HG02678 (cell line): Measurements from ENCODE around the gene CIDEA.

ENCODE experiments used
- ATAC-seq: cut with Tn5 transposase; IDR thresholded peaks from one replicate; pipeline ENCODE4 v1.9.1; 2021; ENCODE audit warnings: mild to moderate bottlenecking, moderate library complexity; ENCODE audit not compliant: unreplicated experiment

Gene CIDEA

DNA sequence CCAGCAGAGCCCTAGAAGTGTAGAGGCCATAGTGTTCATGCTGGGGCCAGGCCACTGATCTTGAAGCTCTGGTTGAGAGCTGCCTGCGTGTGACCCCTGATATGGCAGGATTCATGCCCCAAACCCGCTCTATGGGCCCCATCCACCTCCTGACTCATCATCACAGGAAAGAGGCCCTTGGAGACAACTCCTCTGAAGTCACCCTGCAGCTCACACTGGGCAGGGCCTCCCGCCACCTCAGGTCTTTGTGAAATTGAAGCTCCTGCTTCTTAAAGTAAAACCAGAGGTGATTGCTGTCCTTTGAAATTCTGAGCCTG is 41.9 kb downstream of the CIDEA start:
- ATAC-seq = no peak

DNA sequence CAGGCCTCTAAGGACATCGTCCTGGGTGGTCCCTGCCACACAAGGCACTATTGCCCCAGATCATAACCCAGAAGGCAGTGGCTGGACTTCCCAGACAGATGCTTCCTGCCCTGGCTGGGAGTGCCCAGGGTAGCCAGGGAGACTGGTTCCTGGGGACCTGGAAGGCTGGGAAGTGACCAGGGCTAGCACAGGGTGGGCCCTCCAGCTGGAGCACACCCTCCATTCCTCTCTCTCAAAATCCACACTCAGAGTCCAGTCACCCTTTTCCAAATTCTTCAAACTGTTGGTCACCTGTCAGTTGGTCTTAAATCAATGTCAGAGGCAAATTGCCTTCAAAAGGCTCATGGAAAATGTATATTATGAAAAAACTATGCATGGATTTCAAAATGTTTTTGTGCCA is 42.3 kb downstream of the CIDEA start:
- no peak for ATAC-seq

DNA sequence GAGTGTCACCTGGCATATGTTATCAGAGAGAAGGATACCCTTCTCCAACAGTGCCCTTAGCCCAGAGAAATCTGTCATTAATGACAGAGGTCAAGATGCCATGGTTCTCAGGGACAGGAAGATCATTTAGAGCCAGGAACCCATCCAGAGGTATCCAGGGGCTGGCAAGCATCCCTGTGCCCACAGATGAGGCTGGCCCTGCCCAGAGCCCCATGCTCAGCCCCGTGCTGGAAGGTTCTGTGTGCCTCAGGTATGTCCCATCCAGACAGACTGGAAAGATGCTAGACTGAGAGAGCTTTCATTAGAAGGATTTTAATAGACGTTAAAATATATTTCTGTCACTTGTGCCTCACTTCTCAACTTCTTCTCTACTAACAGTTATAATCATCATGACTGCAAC is 45.7 kb downstream of the CIDEA start:
- ATAC-seq = no peak

DNA sequence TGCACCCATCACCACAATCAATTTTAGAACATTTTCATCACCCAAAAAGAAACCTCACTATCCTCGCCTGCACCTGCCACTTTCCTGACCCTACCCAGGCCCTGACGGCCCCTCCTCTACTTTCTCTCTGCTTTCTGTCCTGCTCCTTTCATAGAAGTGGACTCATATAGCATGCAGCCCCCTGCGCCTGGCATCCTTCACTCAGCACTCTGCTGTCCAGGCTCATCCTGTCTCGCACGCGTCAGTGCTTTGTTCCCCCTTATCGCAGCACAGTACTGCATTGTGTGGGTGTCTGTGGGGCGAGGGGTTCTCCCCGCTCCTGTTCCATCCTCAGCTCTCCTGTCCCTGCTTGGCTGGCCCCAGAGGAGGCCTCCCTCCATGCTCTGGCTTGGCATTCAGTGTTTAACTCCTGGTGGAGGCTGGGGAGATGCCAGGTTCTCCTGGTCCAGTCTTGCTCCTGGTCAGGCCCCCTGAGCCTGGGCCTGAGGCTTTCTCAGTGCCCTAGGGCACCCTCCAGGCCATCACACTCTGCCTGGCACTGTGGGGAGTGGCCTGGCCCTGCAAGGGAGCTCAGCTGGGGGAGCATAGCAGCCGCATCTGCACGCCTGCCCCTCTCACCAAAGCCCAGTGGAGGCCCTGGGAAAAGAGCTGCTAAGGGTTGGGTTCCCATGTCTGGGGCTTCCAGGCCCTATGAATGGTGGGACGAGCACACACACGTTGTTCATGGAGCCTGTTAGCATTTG is 47.3 kb downstream of the CIDEA start:
- no peak for ATAC-seq

DNA sequence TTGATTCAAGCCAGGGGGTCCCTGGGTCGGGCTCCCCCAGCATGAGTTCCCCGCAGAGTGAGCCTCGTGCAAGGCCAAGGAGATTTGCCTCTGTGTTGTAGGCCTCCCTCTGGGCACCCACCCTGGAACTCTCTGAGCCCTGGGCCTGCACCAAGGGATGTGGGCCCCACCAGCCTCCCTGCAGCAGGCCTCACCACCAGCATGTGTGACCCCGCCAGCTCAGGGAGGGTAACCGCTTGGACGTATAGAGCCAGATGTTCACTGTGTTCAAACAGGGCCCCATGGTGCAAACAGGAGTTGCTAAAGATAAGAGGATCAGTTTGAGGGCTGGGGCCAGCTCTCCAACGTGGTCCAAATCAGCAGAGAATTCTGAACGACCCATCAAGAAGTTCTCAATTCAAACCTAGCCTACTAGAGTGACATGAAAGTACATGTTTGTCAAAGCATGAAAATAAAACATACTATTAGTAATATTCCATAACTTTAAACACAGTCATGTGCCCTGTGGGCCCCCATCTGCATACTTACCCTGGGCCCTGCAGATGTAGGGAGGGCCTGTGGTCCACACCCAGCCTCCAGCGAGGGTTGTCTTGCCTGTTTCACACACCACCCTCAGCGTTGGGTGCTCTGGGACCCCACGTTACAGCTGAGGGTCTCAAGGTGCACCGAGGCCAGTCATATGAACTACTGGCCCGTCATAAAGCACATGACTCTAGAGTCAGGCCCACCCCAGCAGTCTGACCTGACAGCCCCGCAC is 48.4 kb downstream of the CIDEA start:
- no peak for ATAC-seq

DNA sequence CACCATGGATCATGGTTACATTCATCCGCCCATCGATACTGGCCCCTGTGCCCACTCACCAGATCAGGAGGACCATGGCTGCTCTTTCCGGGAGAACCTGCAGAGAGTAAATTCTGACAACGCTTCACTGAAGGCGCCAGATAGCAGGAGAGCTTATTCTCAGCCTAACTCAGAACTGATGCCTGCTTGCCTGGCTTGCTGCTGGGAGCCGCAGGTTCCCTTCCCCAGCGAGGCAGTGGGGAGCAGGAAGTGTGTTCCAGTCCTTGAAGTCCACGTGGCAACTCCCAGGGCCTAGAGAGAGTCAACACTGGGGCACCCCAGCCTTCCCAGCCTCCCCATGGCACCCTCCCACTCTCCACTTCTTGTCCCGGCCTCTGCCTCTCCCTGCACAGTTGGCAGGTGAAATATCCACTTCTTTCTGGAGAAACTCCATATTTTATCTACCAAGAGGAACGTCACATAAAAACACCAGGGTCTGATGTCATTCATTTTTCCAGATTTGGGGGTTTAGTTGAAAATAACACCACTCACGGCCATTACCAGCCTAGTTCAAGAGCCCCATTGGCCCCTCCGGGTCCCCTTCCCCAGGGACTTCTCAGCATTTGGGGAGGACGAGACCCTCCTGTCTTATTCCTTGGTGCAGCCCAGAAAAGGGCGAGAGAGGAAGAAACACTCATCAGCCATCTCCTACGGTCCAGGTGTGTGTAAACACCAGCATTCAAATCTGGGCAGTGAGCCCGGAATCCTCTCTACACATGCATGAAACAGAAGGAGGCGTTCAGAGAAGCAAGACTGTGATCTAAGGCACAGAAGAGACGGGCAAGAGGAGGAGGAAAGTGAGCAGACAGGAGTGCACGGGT is 50.4 kb downstream of the CIDEA start:
- no peak for ATAC-seq

DNA sequence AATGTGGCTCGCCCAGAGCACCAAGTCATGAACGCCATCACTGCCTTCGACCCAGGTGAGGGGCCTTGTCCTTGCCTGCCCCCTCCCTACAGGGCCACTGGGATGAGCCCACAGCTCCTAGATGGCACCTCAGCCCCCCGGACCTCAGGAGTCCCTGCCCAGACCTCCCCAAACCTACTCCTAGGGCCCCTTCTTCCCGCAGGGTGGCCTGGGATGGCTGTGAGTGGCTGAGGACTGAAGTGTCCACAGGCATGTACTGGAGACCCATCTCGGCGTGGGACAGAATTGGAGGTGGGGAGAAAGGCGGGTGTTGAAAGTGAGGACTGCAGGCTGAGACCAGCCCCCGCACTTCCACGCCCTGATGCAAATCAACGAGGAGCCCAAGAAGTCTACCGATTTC is 51.0 kb downstream of the CIDEA start:
- ATAC-seq = no peak

DNA sequence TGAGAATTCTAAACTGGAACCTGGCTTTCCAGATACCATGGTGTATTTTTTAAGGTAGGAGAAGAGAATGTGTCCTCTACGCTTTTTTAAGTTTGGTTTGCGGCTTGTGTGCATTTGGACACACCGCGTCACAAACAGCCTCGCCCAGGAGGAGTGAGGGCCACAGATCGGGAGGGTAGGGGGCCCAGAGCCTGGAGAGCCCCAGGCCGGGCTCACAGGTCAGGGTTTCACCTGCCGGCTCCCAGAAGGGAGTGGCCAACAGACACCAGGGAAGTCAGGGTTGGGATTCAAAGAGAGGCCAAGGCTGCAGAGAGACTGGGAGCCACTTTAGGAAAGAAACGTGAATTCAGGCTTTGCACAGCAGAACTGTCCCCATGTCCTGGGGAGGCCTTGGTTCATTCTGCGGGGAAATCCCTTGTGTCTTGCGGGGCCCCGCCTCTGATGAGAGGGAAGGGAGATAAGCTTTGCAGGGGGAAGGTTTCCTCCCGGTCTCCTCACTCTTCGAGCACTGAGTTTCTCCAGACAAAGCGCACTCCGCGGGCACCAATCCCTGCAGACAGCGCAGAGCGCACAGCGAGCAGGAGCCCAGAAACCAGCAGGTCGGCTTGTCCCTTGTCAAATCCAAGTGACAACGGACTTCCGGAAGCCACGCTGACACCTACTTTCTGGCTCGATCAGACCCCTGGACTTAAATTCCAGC is 51.9 kb downstream of the CIDEA start:
- ATAC-seq = no peak

DNA sequence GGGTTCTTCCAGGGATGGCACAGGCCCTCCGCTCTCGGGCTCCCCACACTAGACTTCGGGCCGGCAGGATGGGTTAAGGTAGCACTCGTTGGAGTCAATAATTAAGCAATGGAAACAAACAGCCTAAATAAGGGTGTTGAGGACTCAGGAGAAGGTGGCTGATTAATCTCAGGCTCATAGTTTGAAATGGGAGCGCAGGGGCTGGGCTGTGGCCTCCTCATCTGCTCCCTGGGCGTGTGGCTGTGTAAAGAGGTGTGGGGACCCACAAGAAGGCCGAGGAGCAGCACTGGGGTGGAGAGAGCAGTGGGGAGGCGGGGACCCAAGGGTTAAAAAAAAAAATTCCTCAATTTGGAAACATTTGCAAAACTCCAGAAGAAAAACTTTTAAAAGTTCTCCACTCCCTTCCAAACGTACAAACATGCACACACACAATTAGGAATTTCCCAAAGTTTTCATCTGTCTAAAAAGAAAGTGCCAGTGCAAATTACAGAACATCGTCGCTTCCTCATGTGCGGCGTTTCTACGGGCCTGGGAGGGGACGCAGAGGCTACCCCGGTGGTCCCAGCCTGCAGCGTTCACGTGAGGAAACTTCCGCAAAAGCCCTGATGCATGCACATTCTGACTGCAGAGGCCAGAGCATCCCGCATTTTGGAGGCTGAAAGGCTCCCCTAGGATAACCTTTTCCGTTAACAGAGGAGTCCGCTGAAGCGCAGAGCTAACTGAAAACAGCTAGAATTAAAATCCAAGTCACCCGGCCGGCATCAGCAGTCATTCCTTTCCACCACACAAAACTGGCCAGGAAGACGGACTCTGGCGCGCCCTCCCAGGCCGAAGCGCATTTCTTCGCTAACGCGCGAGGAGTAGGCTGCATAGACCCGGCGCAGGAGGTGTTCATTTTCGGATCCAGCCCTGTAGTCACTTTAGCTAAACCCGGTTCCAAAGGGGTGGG is 52.9 kb downstream of the CIDEA start:
- ATAC-seq = peak; percentile 9

DNA sequence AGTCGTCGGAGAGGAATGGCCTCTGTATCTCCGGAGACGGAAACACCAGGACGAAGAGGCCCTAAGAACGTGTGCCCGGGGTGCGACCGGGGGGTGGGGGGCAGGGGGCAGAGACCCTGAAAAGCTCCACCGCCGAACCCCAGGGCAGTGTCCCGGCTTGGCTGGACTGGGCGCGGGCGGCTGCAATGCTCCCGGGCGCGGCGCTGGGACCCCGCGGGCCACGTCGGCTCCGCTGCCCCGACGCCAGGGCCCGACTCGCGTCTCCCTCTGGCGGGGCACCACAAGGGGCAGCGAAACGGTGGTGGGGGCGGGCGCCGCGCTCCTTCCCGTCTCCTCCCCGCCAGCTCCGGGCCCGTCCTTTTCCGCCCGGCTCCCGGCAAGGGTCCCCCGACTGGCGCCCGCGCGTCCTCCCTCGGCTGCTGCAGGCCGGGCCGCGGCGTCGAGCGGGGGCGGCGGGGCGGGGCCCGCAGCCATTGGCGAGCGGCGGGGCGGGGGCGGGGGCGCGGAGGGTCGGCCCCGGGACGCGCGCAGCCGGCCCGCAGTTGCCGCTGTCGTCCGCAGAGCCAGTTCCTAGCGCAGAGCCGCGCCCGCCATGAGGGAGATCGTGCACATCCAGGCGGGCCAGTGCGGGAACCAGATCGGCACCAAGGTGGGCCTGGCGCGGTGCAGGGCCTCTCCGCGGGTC is 53.7 kb downstream of the CIDEA start, which contains the start of gene TUBB6:
Gene TUBB6 (plus strand): TSS at position 541 of the 685 bp plus-strand sequence. CDS start 52 bp downstream, at position 593.
- peak; percentile 58 for ATAC-seq

DNA sequence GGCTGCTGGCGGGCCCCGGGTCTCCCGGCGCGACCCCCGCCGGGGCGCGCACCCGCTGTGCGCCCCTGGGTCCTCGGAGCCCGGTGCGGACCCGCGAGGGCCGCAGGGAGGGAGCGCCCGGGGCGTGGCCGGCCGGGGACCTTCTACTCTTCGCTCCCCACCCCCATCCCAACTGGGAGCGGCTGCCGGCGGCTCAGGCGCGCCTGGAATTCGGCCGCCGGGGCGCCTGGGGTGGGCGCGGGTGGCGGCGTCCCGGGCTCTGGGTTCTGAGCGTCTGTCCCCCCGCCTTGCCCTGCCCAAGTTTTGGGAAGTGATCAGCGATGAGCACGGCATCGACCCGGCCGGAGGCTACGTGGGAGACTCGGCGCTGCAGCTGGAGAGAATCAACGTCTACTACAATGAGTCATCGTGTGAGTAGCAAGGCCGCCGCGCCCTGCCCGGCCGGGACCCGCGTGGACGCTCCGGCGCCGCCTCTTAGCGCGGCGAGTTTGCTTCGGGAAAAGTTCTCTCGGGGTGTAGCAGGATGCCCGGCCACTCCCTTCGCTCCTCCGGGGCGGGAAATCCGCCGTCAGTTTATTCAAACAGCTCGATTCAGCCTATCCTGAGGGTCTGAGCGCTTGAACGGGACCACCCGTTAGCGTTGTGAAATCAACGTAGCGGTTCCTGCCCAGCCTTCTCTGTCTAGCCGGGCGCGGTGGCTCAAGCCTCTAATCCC is 54.4 kb downstream of the CIDEA start:
- peak; percentile 56 for ATAC-seq

DNA sequence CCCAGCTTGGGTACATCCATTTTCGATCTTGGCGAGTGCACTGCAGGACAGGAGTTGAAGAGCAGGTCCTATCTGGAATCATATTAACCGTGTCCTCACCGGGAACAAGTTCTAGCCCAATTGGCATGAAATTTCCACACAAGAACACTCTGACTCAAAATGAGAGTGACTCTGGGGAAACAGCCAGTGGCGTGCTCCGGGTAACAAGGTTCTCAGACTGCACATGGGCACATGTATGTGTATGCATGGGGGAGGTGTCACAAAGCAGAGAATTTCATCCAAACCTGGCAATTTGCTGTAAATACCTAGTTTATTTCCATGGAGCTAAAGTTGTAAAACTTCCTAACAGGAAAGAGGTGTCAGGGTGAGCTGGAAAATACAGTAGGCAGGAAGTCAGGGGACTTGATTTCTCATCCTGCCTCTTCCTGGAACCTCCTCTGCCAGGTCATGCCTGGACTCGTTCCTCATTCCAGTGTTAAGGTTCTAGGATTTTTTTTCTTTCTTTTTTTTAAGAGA is 55.6 kb downstream of the CIDEA start:
- no peak for ATAC-seq

DNA sequence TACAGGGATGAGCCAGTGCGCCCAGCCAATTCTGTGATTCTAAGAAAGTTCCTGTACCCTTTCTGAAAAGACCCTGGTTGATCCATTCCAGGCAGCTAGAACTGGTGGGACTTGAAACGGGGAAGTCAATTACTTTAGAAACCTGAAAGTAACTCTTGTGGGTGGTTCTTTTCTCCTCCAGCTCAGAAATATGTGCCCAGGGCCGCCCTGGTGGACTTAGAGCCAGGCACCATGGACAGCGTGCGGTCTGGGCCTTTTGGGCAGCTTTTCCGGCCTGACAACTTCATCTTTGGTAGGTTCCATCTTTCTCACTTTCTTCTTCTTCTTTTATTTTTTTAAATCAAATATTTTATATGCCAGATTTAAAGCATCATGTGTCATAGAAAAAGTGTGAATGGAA is 56.6 kb downstream of the CIDEA start:
- ATAC-seq = no peak

DNA sequence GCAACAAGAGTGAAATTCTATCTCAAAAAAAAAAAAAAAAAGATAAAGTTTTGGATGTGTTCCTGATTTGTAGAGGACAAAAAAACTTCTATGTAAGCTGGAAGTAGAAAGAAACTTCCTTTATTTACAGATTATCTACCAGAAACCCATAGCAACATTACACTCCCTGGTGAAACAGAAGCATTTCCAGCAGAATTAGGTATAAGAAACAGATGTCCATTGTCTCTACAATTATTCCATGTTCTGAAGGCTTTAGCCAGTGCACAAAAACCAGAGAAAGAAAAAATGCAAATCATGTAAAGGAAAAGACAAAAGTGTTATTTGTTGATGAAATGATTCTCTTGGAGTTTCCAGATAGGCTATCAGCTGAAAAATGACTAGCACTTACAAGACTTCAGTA is 58.8 kb downstream of the CIDEA start:
- ATAC-seq = no peak

DNA sequence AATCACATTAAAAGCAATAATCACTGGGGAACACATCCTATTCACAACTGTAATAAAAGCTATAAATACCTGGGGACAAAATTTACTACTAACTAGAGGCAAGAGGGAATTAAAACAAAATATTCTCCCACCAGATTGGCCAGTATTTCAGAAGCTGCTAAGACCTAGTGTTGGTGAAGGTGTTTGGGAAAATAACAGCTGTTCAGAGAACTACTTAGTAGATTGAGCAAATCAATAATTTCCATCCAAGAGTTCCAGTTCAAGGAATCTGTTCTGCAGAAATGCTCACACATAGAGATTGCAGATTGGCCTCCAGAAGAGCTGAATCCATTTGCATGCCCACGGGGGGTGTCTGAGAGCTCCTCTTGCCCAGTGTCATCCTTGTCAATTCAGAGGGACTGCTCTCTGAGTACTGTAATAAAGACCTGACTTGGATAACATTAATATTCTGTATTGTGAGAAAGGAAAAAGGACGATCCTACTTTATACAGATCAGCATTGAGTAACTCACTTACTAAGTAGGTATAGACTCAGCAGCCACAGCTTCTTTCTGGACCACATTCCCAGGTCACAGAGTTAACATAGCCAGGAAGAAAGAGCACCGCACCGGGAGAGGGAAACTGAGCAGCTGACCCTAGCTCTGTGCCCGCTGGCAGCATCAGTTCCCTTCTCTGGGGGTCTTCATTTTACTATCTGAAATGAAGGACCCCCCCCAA is 59.5 kb downstream of the CIDEA start:
- no peak for ATAC-seq

DNA sequence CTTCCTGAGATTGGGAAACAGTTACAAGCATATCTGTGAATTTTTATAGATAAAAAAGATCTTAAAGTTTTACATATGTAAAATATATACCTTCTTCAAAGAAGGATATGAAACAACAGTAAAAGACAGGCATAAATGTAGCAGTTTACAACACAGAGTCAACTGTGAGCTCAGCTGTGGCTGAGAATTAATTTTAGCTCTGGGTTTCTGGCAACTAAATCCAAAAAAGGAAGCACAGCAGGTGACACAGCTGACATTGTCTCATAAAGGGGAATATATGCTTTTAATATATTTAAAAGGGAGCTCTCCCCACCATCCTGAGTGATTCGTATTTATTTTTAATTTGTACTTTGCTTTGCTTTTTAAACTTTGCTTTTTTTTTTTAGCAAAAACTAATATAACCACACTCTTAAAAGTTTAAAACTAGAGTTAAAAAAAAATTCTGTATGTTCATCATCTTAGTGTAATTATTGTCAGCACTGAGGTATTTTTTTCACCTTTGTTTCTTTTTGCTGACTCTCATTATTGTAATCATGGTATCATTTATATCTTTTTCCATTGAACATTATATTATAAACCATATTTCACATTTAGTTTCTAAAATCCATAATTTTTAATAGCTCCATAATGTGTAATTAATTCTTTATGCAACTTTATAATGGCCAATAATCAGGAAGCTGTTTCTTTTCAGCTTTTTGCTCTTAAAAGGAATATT is 60.6 kb downstream of the CIDEA start:
- peak; percentile 42 for ATAC-seq

DNA sequence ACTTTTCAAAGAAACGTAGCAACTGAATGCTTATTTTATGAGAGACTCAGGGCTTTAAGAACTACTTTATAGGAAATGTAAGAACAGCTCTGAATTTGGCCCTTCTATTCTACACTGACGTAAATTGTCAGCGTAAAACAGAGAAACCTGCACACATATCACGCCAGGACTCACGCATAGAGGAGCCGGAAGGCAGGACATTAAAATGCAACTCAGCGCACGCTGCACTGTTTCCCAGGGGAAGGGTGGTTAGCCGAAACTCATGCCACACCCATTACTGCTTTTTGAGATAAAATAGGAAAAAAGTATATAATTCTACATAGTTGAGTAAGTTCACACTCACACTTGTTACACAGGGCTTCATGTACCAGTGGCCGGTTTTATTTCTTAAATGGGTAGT is 61.3 kb downstream of the CIDEA start:
- ATAC-seq = no peak
